ENCODE measurements around the gene FYN.
A peak's percentile ranks its signal among the peaks of the same experiment; 100 is the strongest.

The FYN gene

GRCh38 chr6:111922454-111923297 lies 49.4 kb upstream of the FYN start (continued):
- TF ChIP-seq BCL11B (tag by site-specific recombination; IDR thresholded peaks at IDR 0.05; ENCODE audit: low read depth): 0 out of 2 replicates have a peak, but pooled peaks have one; percentile 32
- TF ChIP-seq ZNF37A (tag by site-specific recombination; IDR thresholded peaks at IDR 0.05): no peak
- TF ChIP-seq ZNF561 (tag by site-specific recombination; IDR thresholded peaks at IDR 0.05; ENCODE audit: borderline replicate concordance): no peak; the same call in 1 of the 2 replicates
- peak; percentile 42; the same call in 1 of the 2 replicates for TF ChIP-seq ZSCAN30 (tag by site-specific recombination; IDR thresholded peaks at IDR 0.05)
- TF ChIP-seq ZNF24 (tag by site-specific recombination; IDR thresholded peaks at IDR 0.05): peak; percentile 82
- TF ChIP-seq ZNF626 (tag by site-specific recombination; IDR thresholded peaks at IDR 0.05): no peak
- 0 out of 2 replicates have a peak, but pooled peaks have one; percentile 18 for TF ChIP-seq GFI1B (tag by site-specific recombination; IDR thresholded peaks at IDR 0.05)
- TF ChIP-seq ZFP41 (tag by site-specific recombination; IDR thresholded peaks at IDR 0.05; ENCODE audit: borderline replicate concordance): no peak
- TF ChIP-seq ZNF140 (tag by site-specific recombination; IDR thresholded peaks at IDR 0.05): no peak
- peak; percentile 87 for TF ChIP-seq IKZF3 (tag by site-specific recombination; IDR thresholded peaks at IDR 0.05)
- no peak for TF ChIP-seq YY1 (tag by site-specific recombination; IDR thresholded peaks at IDR 0.05)
- TF ChIP-seq ZNF704 (tag by site-specific recombination; IDR thresholded peaks at IDR 0.05): no peak
- TF ChIP-seq ZNF114 (tag by site-specific recombination; IDR thresholded peaks at IDR 0.05): no peak
- no peak for TF ChIP-seq ZNF211 (tag by site-specific recombination; IDR thresholded peaks at IDR 0.05; ENCODE audit: low read depth)
- TF ChIP-seq ZNF596 (tag by site-specific recombination; IDR thresholded peaks at IDR 0.05): no peak
- no peak; the same call in 1 of the 2 replicates for TF ChIP-seq ZNF623 (tag by site-specific recombination; IDR thresholded peaks at IDR 0.05)
- no peak for TF ChIP-seq ZNF76 (tag by site-specific recombination; IDR thresholded peaks at IDR 0.05; ENCODE audit: borderline replicate concordance, low read depth)
- TF ChIP-seq ZFP37 (tag by site-specific recombination; IDR thresholded peaks at IDR 0.05): no peak
- no peak for TF ChIP-seq REST (tag by site-specific recombination; IDR thresholded peaks at IDR 0.05)
- no peak for TF ChIP-seq ZNF544 (tag by site-specific recombination; IDR thresholded peaks at IDR 0.05)
- TF ChIP-seq ZNF747 (tag by site-specific recombination; IDR thresholded peaks at IDR 0.05): no peak
- no peak for TF ChIP-seq ZBTB10 (tag by site-specific recombination; IDR thresholded peaks at IDR 0.05)
- TF ChIP-seq TSHZ1 (tag by site-specific recombination; IDR thresholded peaks at IDR 0.05; ENCODE audit: borderline replicate concordance): peak; percentile 65; the same call in 1 of the 2 replicates
- TF ChIP-seq AEBP2 (tag by site-specific recombination; IDR thresholded peaks at IDR 0.05; ENCODE audit: borderline replicate concordance): no peak
- TF ChIP-seq ZNF223 (tag by site-specific recombination; IDR thresholded peaks at IDR 0.05): no peak

Data from HEK293 (cell line).